Neural progenitor cell (in vitro differentiated cells): ENCODE measurements around the gene MAP3K3. TPM values are rescaled to one million over a fixed set of nuclear protein-coding genes. Genes with fewer than 3 reads are reported as not detected.

Source experiments
- DNase-seq: peaks from one replicate; pipeline ENCODE4 v3.0.0-alpha.2; 2016; ENCODE audit warnings: low spot score
- H2AFZ ChIP-seq: fragments of 200-600 bp; sonication (generic); replicated peaks from 2 replicates; pipeline ENCODE4 v1.6.1; 2016; ENCODE audit warnings: antibody characterized with exemption
- H3F3A ChIP-seq: fragments of 200-600 bp; sonication (generic); 2 replicates; pipeline ENCODE4 v1.6.1; 2016; ENCODE audit warnings: antibody characterized with exemption, low read depth
- H3K27ac ChIP-seq: fragments of 200-600 bp; sonication (generic); 2 replicates; pipeline ENCODE4 v1.5.1; 2016; ENCODE audit warnings: mild to moderate bottlenecking
- H3K27me3 ChIP-seq: fragments of 200-600 bp; sonication (generic); 2 replicates; pipeline ENCODE4 v1.6.1; 2016; ENCODE audit warnings: mild to moderate bottlenecking, moderate library complexity
- H3K36me3 ChIP-seq: fragments of 200-600 bp; sonication (generic); 2 replicates; pipeline ENCODE4 v1.5.1; 2016
- H3K4me1 ChIP-seq: fragments of 200-600 bp; sonication (generic); 2 replicates; pipeline ENCODE4 v1.6.1; 2016; ENCODE audit warnings: mixed run types
- H3K4me2 ChIP-seq: fragments of 200-600 bp; sonication (generic); 2 replicates; pipeline ENCODE4 v1.6.1; 2016
- H3K4me3 ChIP-seq: fragments of 200-600 bp; sonication (generic); 2 replicates; pipeline ENCODE4 v1.5.1; 2016
- H3K79me2 ChIP-seq: fragments of 200-600 bp; sonication (generic); 2 replicates; pipeline ENCODE4 v1.6.1; 2016; ENCODE audit warnings: low read depth
- H3K9ac ChIP-seq: fragments of 200-600 bp; sonication (generic); 2 replicates; pipeline ENCODE4 v1.6.1; 2016
- H3K9me3 ChIP-seq: fragments of 200-600 bp; sonication (generic); 2 replicates; pipeline ENCODE4 v1.5.1; 2016; ENCODE audit warnings: low read depth
- H4K20me1 ChIP-seq: fragments of 200-600 bp; sonication (generic); 2 replicates; pipeline ENCODE4 v1.6.1; 2016; ENCODE audit warnings: low read depth
- H3K27ac Mint-ChIP-seq: 3 replicates; pipeline ENCODE4 v1.8.0; 2021; ENCODE audit warnings: mixed read lengths
- H3K27me3 Mint-ChIP-seq: 2 replicates; pipeline ENCODE4 v1.8.0; 2022; ENCODE audit warnings: low read depth, mild to moderate bottlenecking, inconsistent platforms, moderate library complexity, mixed read lengths; ENCODE audit not compliant: insufficient read depth
- H3K36me3 Mint-ChIP-seq: 3 replicates; pipeline ENCODE4 v1.8.0; 2021; ENCODE audit warnings: mixed read lengths
- H3K4me1 Mint-ChIP-seq: 3 replicates; pipeline ENCODE4 v1.8.0; 2021; ENCODE audit warnings: mixed read lengths
- H3K4me3 Mint-ChIP-seq: 3 replicates; pipeline ENCODE4 v1.8.0; 2021; ENCODE audit warnings: mild to moderate bottlenecking, moderate library complexity, mixed read lengths
- H3K9me3 Mint-ChIP-seq: 3 replicates; pipeline ENCODE4 v1.8.0; 2020; ENCODE audit warnings: mixed read lengths
- EZH2 ChIP-seq: fragments of 200-600 bp; sonication (generic); IDR thresholded peaks from 2 replicates; pipeline ENCODE4 v1.6.1; 2017; ENCODE audit warnings: antibody characterized with exemption, mild to moderate bottlenecking, moderate library complexity
- EZH2phosphoT487 ChIP-seq: fragments of 200-600 bp; sonication (generic); IDR thresholded peaks from 2 replicates; pipeline ENCODE4 v1.6.1; 2017; ENCODE audit warnings: antibody characterized with exemption
- total RNA-seq: library from RNA; depleted of rRNA; stranded (reverse); fragments of >200 nt; gene quantifications from 2 replicates; pipeline ENCODE4 v1.2.3, GENCODE V29; 2015; ENCODE audit warnings: low replicate concordance
- TF ChIP-seq, protein P1 (sequence below): fragments of 200-600 bp; sonication (generic); IDR thresholded peaks from 2 replicates; pipeline ENCODE4 v1.5.1; 2017; ENCODE audit warnings: antibody characterized with exemption, mild to moderate bottlenecking

The MAP3K3 gene
- total RNA-seq, 1 donor from 2014 or later, result 21.6 TPM

DNA sequence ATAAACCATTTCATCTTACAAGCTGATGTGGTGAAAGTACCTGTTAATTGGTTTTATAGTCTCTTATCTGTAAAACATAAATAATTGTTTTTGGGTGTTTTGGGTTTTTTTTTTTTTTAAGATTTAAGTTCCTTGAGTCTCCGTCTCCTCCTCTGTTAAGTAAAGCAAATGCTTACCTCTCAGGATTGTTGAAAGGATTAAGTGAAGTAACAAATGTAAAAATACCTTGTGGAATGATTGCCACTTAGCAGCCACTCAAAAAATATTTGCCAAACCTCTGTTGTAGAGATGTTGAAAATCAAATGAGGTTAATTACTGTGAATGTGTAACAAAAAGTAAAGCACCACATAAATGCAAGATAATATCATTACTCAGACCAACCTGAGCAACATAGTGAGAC is 58.5 kb downstream of the MAP3K3 start:
- H3K36me3 Mint-ChIP-seq, result peaks cover 14% of the 10 kb centered on the region
- TF ChIP-seq EZH2phosphoT487 (no peak), EZH2 (no peak)
- TF ChIP-seq, protein P1, sequence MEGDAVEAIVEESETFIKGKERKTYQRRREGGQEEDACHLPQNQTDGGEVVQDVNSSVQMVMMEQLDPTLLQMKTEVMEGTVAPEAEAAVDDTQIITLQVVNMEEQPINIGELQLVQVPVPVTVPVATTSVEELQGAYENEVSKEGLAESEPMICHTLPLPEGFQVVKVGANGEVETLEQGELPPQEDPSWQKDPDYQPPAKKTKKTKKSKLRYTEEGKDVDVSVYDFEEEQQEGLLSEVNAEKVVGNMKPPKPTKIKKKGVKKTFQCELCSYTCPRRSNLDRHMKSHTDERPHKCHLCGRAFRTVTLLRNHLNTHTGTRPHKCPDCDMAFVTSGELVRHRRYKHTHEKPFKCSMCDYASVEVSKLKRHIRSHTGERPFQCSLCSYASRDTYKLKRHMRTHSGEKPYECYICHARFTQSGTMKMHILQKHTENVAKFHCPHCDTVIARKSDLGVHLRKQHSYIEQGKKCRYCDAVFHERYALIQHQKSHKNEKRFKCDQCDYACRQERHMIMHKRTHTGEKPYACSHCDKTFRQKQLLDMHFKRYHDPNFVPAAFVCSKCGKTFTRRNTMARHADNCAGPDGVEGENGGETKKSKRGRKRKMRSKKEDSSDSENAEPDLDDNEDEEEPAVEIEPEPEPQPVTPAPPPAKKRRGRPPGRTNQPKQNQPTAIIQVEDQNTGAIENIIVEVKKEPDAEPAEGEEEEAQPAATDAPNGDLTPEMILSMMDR, result no peak
- H3K9me3 ChIP-seq, result no peaks in the 10 kb centered on the region
- peaks cover 7% of the 10 kb centered on the region for H3K27me3 Mint-ChIP-seq
- H3K4me3 ChIP-seq, result no peak overlapping the region
- no peaks in the 10 kb centered on the region for H3K79me2 ChIP-seq
- no peaks in the 10 kb centered on the region for H3K9me3 Mint-ChIP-seq
- H4K20me1 ChIP-seq, result no peaks in the 10 kb centered on the region
- no peaks in the 10 kb centered on the region for H3F3A ChIP-seq
- no peak overlapping the region for H3K4me3 Mint-ChIP-seq
- no peak overlapping the region for H3K4me2 ChIP-seq
- H3K4me1 ChIP-seq, result peaks cover 9% of the 10 kb centered on the region
- H3K9ac ChIP-seq, result no peak overlapping the region
- no peak for DNase-seq
- no peak overlapping the region for H3K27ac Mint-ChIP-seq
- no peaks in the 10 kb centered on the region for H3K27me3 ChIP-seq
- peaks cover 22% of the 10 kb centered on the region for H3K4me1 Mint-ChIP-seq
- H2AFZ ChIP-seq, result no peak overlapping the region
- no peak overlapping the region for H3K27ac ChIP-seq
- no peaks in the 10 kb centered on the region for H3K36me3 ChIP-seq

DNA sequence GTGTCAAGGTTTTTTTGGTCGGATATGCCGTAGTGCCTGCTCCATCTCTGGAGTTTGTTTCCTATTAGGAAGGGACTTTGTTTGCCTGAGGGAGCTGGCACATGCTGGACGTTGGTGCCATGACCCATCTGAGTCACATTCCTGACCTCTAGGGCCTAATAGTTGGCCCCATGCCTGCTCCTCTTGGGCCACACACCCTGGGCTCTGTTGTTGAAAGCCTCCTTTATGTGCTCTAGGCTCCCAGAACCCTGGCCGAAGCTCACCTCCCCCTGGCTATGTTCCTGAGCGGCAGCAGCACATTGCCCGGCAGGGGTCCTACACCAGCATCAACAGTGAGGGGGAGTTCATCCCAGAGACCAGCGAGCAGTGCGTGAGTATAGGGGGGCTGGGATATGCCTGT is 59.3 kb downstream of the MAP3K3 start:
- H3K4me2 ChIP-seq, result no peak overlapping the region
- Mint-ChIP-seq H3K9me3 (no peaks in the 10 kb centered on the region), H3K27me3 (peaks cover 7% of the 10 kb centered on the region), H3K27ac (no peak overlapping the region), H3K36me3 (peaks cover 12% of the 10 kb centered on the region), H3K4me3 (no peak overlapping the region), H3K4me1 (peaks cover 14% of the 10 kb centered on the region)
- no peaks in the 10 kb centered on the region for H3K79me2 ChIP-seq
- H3K4me3 ChIP-seq, result no peak overlapping the region
- H3K4me1 ChIP-seq, result peaks cover 4% of the 10 kb centered on the region
- H3K36me3 ChIP-seq, result no peaks in the 10 kb centered on the region
- H3F3A ChIP-seq, result no peaks in the 10 kb centered on the region
- no peaks in the 10 kb centered on the region for H4K20me1 ChIP-seq
- no peak overlapping the region for H3K27ac ChIP-seq
- no peak overlapping the region for H2AFZ ChIP-seq
- TF ChIP-seq EZH2 (no peak), EZH2phosphoT487 (no peak)
- TF ChIP-seq, protein P1, result no peak
- H3K27me3 ChIP-seq, result no peaks in the 10 kb centered on the region
- H3K9me3 ChIP-seq, result no peaks in the 10 kb centered on the region
- no peak for DNase-seq
- no peak overlapping the region for H3K9ac ChIP-seq

DNA sequence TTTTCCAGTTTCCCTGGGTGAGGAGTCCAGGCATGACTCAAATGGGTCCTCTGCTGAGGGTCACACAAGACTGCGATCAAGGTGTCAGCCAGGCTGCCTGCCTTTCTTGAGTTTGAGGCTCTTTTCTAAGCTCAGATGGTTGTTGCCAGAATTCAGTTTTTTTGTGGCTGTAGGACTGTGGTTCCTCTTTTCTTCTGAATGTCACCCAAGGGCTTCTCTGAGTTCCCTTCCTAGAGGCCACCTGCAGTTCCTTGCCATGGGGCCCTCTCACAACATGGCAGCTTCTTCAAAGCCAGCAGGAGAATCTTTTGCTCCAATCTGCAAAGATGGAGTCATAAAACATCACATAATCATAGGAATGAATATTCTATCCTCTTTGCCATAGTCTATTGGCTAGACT is 60.2 kb downstream of the MAP3K3 start:
- H3K9me3 ChIP-seq, result no peaks in the 10 kb centered on the region
- no peak overlapping the region for H3K4me3 ChIP-seq
- peaks cover 12% of the 10 kb centered on the region for H3K36me3 Mint-ChIP-seq
- H3K4me1 Mint-ChIP-seq, result peaks cover 5% of the 10 kb centered on the region
- no peak overlapping the region for H3K9ac ChIP-seq
- H3K27ac Mint-ChIP-seq, result no peak overlapping the region
- DNase-seq, result no peak
- H3K27me3 ChIP-seq, result no peaks in the 10 kb centered on the region
- TF ChIP-seq EZH2, result no peak
- H3K79me2 ChIP-seq, result no peaks in the 10 kb centered on the region
- H4K20me1 ChIP-seq, result no peaks in the 10 kb centered on the region
- peaks cover 7% of the 10 kb centered on the region for H3K27me3 Mint-ChIP-seq
- H3K36me3 ChIP-seq, result no peaks in the 10 kb centered on the region
- H3F3A ChIP-seq, result no peaks in the 10 kb centered on the region
- H3K4me3 Mint-ChIP-seq, result no peak overlapping the region
- H2AFZ ChIP-seq, result no peak overlapping the region
- H3K27ac ChIP-seq, result no peak overlapping the region
- H3K9me3 Mint-ChIP-seq, result no peaks in the 10 kb centered on the region
- H3K4me2 ChIP-seq, result no peak overlapping the region
- no peaks in the 10 kb centered on the region for H3K4me1 ChIP-seq

DNA sequence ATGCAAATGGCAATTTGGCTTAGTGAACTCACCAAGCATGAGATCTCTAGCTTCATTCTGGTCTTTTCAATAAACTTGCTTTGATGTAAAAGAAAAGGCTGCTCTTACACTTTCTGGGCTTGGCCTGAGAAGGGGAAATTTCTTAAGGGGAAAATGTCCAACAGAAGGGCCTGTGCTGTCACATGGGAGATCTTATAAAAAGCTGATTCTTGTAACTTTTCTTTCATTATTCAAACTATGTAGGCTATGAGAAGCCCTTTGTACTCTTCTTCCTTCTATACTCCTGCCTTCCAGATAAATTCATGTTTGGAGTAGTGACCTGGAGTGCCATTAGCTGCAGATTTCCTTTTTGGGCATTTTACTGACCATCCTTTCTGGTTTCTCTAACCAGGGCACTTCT is 60.8 kb downstream of the MAP3K3 start:
- Mint-ChIP-seq H3K27ac (no peak overlapping the region), H3K9me3 (no peaks in the 10 kb centered on the region), H3K4me3 (no peak overlapping the region), H3K36me3 (peaks cover 14% of the 10 kb centered on the region), H3K4me1 (peaks cover 4% of the 10 kb centered on the region), H3K27me3 (peaks cover 7% of the 10 kb centered on the region)
- H3K27me3 ChIP-seq, result no peaks in the 10 kb centered on the region
- H3K36me3 ChIP-seq, result no peaks in the 10 kb centered on the region
- no peak overlapping the region for H3K4me2 ChIP-seq
- H3K4me3 ChIP-seq, result no peak overlapping the region
- H2AFZ ChIP-seq, result no peak overlapping the region
- H3K4me1 ChIP-seq, result no peaks in the 10 kb centered on the region
- TF ChIP-seq EZH2, result no peak
- TF ChIP-seq, protein P1, result no peak
- no peak for TF ChIP-seq EZH2phosphoT487
- no peak overlapping the region for H3K27ac ChIP-seq
- DNase-seq, result no peak
- H3K9ac ChIP-seq, result no peak overlapping the region
- no peaks in the 10 kb centered on the region for H3K9me3 ChIP-seq
- no peaks in the 10 kb centered on the region for H3K79me2 ChIP-seq
- no peaks in the 10 kb centered on the region for H3F3A ChIP-seq
- H4K20me1 ChIP-seq, result no peaks in the 10 kb centered on the region
